T1000 (cell line): ENCODE results near the gene SLAMF7.

Source experiments
- DNase-seq: peaks from one replicate; lab custom pipeline; 2025; ENCODE audit warnings: mixed read lengths; lab: John Stamatoyannopoulos, UW

SLAMF7 gene

DNA sequence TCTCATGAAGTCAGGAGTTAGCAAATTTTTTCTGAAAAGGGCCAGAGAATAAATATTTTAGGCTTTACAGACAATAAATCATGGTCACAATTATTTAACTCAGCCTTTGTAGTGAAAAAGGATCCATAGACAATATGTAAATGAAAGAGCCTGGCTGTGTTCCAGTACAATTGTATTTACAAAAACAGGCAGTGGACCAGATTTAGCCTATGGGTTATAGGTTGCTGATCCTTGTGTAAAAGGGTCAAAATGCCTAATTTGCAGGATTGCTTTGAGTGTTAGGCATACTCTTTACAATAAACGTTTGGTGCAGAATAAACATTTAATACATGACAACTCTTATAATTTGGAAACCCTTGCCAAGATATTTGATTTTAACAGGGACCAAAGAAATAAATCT is 6.5 kb downstream of the SLAMF7 start:
- DNase-seq = no peak

DNA sequence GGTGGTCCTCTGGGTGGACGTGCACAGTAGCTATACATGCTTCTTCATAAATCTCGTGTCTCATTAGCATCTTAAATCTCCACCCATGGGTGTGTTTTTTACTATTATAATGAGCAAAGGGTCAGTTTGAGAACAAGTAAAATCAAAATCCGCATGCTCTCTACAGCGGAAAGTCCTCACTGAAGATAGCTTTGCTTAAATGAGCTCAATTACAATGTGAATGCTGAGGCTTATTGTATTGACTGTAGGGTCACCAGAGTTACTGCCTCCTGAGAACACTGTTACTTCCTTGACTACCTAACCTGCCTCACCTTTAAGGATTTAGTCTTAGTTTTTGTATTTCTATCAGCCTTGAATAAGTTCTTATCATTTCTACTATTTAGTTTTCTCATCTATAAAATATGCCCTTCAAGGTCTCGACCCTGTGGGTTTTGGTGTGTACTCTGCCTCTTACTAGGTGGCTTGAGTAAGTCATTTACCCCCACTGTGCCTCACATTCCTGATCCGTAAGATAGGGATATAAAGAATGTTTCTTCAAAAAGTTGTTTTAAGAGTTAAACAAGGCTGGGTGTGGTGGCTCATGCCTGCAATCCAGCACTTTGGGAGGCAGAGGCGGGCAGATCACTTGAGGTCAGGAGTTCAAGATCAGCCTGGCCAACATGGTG is 7.9 kb downstream of the SLAMF7 start:
- no peak for DNase-seq

DNA sequence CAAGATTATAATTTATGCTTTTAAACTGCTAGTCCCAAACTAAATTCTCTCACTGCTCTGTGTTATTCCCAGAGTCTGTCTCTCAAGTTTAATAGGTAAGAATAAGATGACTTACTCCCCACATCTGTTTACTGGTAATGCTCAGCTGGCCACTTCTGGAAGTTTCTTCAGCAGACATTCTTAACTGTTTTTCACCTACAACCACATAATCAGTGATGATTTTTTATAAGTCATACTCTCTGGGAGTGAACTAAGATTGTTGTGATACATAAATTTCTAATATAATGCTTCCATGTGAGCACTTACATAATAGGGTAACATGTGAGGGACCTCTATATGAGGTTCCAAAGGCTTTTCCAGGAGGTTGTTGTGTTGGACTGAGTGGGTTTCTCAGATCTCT is 8.7 kb downstream of the SLAMF7 start:
- DNase-seq = no peak

DNA sequence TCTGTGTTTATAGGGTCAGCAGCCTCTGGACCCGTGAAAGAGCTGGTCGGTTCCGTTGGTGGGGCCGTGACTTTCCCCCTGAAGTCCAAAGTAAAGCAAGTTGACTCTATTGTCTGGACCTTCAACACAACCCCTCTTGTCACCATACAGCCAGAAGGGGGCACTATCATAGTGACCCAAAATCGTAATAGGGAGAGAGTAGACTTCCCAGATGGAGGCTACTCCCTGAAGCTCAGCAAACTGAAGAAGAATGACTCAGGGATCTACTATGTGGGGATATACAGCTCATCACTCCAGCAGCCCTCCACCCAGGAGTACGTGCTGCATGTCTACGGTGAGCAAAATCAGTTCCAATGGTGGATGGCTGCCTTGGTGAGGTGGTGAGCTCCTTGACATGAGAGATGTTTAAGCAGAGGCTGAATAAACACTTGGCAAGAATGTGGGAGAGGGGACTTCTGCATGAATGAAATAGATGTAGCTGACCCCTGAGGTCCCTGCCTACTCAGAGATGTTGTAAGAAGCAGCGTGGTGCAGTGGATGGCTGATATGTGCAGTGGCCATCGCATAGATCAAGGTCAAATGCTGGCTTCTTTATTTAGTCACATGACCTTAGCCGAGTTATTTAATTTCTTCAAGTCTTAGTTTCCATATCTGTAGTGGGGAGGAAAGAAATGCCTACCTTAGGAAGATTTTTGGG is 9.3 kb downstream of the SLAMF7 start:
- DNase-seq = no peak

DNA sequence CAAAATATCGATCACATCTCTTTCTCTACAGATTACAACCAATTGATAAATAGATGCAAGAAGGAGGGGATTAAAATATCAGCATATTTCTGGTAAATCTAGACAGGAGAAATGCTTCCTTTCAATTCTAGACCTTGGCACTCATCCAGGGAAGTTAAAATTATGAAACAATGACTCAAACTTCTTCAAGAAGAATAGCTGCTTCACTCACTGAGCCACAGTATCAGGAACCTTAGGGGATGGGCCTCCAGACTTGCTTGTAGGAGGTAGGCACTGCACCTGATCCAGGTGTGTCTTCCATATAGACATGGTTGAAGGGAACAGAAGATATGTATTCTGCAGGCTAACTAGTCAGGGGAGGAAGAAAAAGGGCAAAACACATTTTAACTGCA is 9.8 kb downstream of the SLAMF7 start:
- DNase-seq = no peak

DNA sequence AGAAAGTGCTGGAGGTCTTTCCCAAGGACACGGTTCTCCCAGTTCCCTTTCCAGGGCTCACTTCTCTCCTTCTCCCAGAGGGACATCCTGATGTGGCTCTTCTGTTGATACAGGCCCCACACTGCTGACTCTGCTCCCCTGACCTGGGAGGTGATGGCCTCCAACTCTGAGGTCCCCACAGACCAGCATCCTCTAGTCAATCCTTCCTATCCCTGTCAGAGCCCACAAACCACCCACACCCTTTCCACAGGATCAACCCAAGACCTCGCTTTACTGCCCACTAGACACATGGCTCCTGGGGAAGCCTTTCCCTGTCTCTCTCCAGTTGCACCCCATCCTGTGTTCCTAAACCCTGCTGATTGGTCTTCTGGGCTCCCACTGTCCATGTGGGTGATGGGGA is 11.6 kb downstream of the SLAMF7 start:
- DNase-seq = no peak

DNA sequence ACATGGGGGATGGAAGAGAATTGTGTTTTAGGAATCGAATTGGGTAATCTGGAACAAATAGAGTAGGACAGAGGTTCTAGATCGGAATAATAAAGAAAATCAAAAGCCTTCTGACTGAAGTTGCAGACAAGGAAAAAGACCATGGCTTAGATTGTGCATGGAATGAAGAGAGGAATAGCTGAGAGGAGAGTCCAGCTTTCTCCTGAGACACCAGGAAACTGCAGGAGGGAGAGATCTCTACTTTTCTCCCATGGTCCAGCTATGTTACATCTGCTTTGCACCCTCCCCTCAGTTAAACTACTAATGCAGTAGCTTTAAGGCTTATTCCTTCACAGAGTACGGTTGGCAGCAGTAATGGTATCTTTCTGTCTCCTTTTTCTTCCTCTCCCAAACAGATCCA is 13.4 kb downstream of the SLAMF7 start:
- DNase-seq = no peak

DNA sequence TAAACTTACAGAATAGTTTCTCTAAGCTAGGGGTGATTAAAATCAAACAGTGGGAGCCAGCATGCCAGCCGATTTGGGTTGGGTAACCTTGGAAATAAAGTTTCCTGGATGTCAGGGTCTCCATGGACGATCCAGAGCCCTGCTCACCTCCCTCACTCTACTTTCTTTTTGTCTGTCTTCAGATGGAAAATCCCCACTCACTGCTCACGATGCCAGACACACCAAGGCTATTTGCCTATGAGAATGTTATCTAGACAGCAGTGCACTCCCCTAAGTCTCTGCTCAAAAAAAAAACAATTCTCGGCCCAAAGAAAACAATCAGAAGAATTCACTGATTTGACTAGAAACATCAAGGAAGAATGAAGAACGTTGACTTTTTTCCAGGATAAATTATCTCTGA is 13.9 kb downstream of the SLAMF7 start:
- no peak for DNase-seq

DNA sequence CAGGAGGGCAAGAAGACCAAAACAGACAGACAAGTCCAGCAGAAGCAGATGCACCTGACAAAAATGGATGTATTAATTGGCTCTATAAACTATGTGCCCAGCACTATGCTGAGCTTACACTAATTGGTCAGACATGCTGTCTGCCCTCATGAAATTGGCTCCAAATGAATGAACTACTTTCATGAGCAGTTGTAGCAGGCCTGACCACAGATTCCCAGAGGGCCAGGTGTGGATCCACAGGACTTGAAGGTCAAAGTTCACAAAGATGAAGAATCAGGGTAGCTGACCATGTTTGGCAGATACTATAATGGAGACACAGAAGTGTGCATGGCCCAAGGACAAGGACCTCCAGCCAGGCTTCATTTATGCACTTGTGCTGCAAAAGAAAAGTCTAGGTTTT is 14.5 kb downstream of the SLAMF7 start:
- DNase-seq = no peak

DNA sequence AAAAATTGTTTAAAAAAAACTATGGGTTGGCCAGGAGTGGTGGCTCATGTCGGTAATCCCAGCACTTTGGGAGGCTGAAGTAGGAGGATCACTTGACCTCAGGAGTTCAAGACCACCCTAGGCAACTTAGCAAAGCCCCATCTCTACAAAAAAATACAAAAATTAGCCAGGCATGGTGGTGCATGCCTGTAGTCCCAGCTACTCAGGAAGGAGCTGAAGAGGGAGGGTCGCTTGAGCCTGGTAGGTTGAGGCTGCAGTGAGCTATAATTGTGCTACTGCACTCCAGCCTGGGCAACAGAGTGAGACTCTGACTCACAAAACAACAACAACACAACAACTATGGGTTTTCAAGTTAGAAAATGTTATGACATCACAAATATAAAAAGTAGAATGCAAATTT is 16.4 kb downstream of the SLAMF7 start:
- DNase-seq = no peak

DNA sequence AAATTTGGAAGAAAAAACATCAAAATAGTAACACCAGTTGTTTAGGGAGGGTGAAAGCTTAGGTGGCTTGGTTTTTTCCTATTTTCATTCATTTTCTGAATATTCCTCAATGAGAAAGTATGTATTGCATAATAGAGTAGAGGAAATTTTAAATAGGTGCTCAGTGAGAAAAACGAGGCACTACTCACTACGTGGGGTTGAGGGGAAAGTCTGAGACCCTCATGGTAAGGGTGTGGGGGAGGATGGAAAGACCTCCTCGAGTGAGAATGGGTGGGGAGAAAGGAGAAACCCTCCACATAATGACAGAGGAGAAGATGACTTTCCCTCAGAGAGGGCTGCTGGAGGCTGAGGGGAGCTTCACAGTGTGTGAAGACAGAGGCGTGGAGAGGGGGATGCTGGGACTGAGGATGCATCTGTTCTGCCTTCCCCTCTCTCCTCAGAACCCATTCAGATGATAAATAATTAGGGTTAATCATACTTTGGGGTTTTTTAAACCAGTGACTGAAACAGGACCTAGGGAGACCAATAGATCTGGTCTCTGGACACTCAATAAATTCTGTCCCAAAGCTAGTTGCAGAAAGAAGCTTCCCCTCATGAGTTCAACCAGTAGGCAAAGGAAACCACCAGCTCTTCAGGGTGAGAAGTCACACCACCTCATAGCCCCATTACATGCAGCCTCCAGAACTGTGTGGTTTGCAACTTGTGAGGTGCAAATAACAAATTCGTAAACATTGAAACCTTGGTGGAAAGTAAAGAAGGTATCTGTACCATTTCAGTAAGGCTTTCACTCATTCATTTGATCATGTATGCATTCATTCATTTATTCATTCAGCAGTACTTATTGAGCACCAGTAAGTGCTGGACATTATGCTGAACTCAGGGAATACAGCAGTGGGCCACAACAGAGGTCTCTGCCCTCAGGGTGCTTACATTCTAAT is 17.1 kb downstream of the SLAMF7 start:
- DNase-seq = no peak

DNA sequence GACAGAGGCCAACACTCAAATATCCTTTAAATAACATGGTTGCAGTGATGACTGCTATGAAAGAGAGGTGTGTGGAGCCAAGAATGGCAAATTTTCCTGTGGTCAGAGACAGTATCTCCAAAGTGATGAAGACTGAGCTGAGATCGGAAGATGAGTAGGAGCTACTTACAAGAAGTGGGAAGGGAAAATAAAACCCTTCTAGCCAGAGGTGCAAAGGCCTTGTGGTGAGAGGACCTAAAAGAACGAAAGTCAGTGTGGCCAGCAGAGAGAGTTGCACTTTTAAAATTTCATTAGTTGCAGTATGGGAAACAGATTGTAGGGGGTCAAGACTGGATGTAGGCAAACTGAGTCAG is 17.8 kb downstream of the SLAMF7 start:
- no peak for DNase-seq

DNA sequence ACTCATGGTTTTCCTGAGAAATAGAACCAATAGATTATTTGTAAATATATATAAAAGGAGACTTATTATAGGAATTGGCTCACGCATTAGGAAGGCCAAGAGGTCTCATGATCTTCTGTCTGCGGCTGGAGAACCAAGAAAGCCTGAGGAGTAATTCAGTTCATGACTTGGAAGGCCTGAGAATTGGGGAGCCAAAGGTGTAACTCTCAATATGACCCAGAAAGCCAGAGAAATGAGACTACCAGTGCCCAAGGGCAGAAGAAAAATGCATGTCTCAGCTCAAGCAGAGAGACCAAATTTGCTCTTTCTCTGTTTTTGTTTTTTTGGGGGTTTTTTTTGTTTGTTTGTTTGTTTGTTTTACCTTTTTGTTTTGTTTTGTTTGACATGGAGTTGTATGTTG is 19.5 kb downstream of the SLAMF7 start:
- no peak for DNase-seq

DNA sequence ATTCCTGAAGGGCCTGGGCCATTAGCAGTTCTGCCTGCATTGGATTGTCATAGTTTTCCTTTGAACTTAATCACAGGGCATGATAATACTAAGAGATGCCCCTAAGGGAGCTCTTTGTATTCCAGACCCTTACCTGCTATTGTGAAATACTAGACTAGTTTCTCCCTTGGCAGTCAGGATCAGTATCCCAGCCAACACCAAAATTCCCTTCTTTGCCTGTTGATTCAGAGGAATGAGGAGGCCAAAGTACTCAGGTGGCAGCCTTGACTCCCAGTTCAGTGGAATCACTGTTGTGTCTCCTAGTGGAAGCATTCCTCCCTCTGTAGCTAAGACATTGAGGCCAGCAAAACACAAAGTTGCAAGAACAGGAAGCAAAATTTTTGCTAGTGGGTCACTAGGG is 20.7 kb downstream of the SLAMF7 start:
- no peak for DNase-seq

DNA sequence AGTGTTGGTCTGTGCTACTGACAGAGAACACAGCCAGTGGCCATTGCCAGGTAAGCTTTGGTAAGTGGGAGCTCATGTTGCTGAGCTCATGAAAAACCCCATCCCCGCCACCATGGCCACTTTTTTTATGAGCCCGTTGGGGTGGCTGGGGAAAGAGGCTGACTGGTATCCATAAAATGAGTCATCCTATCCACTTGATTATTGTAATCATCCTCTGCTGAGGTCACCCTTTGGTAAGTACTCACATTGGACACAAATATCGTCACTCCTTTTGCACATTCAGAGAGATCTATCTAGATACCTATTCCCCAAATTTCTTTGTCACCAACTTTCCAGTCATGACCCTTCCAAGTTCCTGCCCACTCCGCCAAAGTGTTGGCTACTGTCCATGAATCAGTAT is 22.0 kb downstream of the SLAMF7 start:
- no peak for DNase-seq

DNA sequence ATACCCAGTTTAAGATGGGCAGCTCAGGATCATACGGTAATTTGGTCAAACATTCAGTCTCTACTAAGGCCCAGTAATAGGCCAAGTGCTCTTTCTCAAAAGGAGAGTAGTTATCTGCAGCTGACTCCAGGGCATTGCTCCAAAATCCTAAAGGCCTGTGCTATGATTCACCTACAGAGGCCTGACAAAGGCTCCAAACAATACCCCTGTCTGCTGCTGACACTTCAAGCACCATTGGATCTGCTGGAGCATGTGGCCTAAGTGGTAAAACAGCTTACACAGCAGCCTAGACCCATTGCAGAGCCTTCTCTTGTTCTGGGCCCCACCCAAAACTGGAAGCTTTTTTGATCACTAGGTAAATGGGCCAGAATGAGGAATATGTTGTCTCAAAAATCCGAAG is 22.8 kb downstream of the SLAMF7 start:
- DNase-seq = no peak

DNA sequence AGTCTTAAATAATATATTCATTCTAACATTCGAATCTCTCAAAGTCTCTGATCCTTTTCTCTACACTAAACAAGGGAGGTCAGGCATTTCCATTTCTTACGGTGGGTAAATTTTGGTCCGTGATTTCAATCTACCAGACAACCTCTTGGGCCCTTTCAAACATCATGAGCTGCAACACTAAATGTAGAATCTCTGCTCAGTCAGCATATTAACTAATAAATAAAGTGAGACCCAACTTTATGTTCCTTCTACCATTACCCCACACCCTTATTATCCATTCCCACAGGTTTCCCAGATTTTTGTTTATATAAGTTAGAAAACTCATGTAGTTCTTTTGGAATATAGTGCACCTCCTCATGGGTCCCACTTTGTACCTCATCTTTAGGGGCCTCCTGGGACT is 24.9 kb downstream of the SLAMF7 start:
- no peak for DNase-seq

DNA sequence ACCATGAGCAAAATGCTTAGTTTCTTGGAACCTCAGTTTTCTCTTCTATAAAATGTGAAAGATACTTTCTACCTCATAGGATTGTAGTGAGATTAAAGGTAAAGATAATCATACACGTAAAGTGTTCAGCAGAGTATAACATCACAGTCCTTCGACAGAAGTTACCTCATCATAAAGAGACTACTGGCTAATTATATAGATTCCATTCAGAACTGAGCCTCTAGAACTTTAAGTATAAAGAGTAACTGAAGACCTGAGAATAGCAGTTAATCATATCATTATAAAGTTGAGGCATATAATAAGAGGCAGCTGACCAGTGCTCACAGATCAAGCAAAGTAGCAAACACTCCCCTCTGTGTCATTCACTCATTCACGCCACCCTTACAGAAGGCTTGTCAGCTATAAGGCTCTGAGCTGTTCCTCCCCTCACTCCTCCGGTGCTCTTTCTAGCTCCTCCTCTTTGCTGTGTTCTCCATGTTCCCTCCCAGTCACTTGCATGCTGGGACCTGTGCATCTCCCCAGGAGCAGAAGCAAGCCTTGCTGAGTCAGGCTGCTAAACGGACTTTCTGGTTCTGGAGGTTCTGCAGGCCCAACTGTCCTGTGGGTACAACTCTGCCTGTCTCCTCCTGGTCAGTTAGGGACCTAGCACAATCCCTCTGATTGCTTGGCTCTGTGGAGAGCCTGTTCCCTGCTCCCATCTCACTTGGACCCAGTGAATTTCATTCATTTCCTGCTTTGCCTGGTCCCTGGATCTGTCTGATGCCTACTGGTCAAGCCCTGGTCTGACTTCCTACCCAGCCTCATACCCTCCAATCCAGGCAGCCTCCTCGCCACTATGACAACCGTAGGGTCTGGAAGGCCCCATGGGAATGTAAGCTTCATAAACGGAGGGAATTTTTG is 28.6 kb downstream of the SLAMF7 start:
- no peak for DNase-seq

DNA sequence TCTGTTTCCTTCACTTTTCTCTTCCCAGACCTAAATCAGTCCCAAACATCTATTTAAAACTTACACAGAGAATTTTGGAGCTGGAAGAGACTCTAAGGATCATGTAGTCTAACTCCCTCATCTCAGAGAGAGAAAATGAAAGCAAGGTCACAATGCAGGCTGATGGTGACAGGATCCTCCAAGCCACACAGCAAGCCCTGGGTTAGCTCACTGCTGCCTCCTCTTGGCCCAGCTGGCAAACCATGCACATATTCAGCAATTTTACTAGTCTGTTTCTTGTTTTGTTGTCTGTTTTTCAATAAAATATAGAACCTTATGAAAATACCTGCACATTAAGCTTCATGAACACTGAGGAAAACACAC is 29.2 kb downstream of the SLAMF7 start:
- DNase-seq = no peak

DNA sequence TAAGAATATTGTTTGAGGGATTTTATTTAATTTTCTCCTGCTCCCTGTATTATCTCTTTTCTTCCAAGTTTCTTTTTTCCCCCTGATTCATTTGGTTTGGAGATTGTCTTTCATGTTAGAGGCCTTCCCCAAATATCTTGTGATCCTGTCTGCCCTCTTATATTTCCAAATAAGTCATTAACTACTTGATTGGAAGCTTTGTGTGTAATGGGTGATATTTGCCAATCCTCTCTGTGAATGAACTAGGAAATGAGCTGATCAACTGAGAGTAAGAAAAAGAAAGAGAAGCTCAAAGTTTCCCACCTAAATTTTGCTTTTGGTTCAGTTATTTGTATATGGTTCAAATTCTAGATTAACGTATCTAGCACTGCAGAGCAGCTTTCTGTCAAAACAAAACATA is 33.3 kb downstream of the SLAMF7 start:
- DNase-seq = no peak

DNA sequence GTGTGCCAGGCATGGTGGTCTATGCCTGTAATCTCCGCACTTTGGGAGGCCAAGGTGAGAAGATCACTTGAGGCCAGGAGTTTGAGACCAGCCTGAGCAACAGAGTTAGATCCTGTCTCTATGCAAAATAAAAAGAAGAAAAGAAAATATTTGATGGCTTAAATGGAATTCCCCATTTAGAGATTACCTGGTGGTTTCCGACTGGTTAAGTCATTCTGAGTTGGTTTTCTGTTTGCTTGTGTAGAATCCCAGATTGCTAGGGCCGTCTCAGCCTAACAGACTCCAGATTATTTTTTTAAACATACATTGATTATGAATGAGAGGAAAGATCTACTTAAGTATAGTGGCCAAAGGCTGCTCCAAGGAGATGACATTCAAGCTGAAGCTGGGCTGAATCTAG is 34.0 kb downstream of the SLAMF7 start:
- DNase-seq = no peak
